Endothelial cell of umbilical vein (primary cell): Measurements from ENCODE around the gene RAB19. TPM values are rescaled to one million over a fixed set of nuclear protein-coding genes. Genes with fewer than 3 reads are reported as not detected.

Experiments
- BruUV-seq: library from RNA; stranded (reverse); fragments of 400-500 nt; replicated peaks from 2 replicates; lab custom pipeline; 2021; lab: Mats Ljungman, UMichigan
- CTCF ChIA-PET: fragments of 300-600, 350-600 bp; sonication (Branson Sonifier 250); formaldehyde crosslinking; loops from one replicate; lab custom pipeline; 2021; ENCODE audit warnings: antibody characterized with exemption, inconsistent platforms; lab: Charles Lee
- POLR2A ChIA-PET: fragments of 300-600, 350-600 bp; sonication (Branson Sonifier 250); formaldehyde crosslinking; loops from one replicate; lab custom pipeline; 2021; ENCODE audit warnings: antibody characterized with exemption, inconsistent platforms; lab: Charles Lee
- DNase-seq: peaks from one replicate; pipeline ENCODE4 v3.0.0-alpha.2; 2011; ENCODE audit warnings: low read depth, low spot score
- FAIRE-seq: peaks from 2 replicates; lab custom pipeline; 2011; peaks lifted over from hg19 to GRCh38; lab: Jason Lieb, UNC
- H2AFZ ChIP-seq: 2 replicates; pipeline ENCODE4 v1.6.0; 2012; ENCODE audit warnings: low read depth, low read length, control low read depth, inconsistent platforms
- H3K27ac ChIP-seq: 2 replicates; pipeline ENCODE4 v1.5.1; 2011; ENCODE audit warnings: low read depth, mild to moderate bottlenecking, control low read depth, low read length, moderate library complexity; ENCODE audit not compliant: insufficient read depth
- H3K27me3 ChIP-seq, 2 experiments: 2 replicates each; pipeline versions ENCODE4 v1.6.0 to v1.6.1; 2011; ENCODE audit warnings: low read length in 2 of 2, mixed read lengths in 1 of 2; ENCODE audit not compliant: control insufficient read depth in 2 of 2, insufficient read depth in 2 of 2
- H3K36me3 ChIP-seq, 2 experiments: 2 replicates in 1 of 2; 3 replicates in 1 of 2; pipeline ENCODE4 v1.5.1; 2011; ENCODE audit warnings: low read length in 2 of 2, mild to moderate bottlenecking in 1 of 2, moderate library complexity in 1 of 2; ENCODE audit not compliant: control insufficient read depth in 2 of 2, insufficient read depth in 2 of 2; ENCODE audit errors: extremely low read depth in 1 of 2
- H3K4me1 ChIP-seq: 3 replicates; pipeline ENCODE4 v1.5.1; 2011; ENCODE audit warnings: mild to moderate bottlenecking, low read length; ENCODE audit not compliant: control insufficient read depth, insufficient read depth; ENCODE audit errors: extremely low read depth
- H3K4me2 ChIP-seq: 2 replicates; pipeline ENCODE4 v1.6.1; 2011; ENCODE audit warnings: low read length, control low read depth, mixed read lengths; ENCODE audit not compliant: insufficient read depth
- H3K4me3 ChIP-seq, 3 experiments: fragments of 200-600 bp in 1 of 3; sonication (generic), shearing (Covaris generic) in 1 of 3; replicated peaks in 1 of 3; 2 replicates each; pipeline ENCODE4 v1.5.1; 2011 to 2016; ENCODE audit warnings: control low read depth in 3 of 3, low read length in 3 of 3, mild to moderate bottlenecking in 2 of 3, inconsistent platforms in 1 of 3, low read depth in 1 of 3, moderate library complexity in 1 of 3; ENCODE audit not compliant: insufficient read depth in 1 of 3
- H3K79me2 ChIP-seq: 2 replicates; pipeline ENCODE4 v1.6.0; 2012; ENCODE audit warnings: low read length, inconsistent platforms; ENCODE audit not compliant: control insufficient read depth, insufficient read depth
- H3K9ac ChIP-seq: replicated peaks from 2 replicates; pipeline ENCODE3; 2011; ENCODE audit warnings: low read length, control low read depth; ENCODE audit not compliant: insufficient read depth; ENCODE audit errors: extremely low read depth
- H3K9me1 ChIP-seq: replicated peaks from 3 replicates; pipeline ENCODE4 v1.6.0; 2011; ENCODE audit warnings: mild to moderate bottlenecking, low read length; ENCODE audit not compliant: control insufficient read depth, insufficient read depth; ENCODE audit errors: extremely low read depth
- H3K9me3 ChIP-seq: replicated peaks from 2 replicates; pipeline ENCODE4 v1.5.1; 2012; ENCODE audit warnings: low read length, inconsistent platforms; ENCODE audit not compliant: control insufficient read depth, insufficient read depth
- H4K20me1 ChIP-seq: replicated peaks from 2 replicates; pipeline ENCODE3; 2011; ENCODE audit warnings: mild to moderate bottlenecking, low read length; ENCODE audit not compliant: control insufficient read depth, insufficient read depth; ENCODE audit errors: extremely low read depth
- CTCF ChIP-seq, 2 donors: IDR thresholded peaks; 1 replicate in 1 of 2; 2 replicates in 1 of 2; pipeline ENCODE4 v1.5.1; 2011; ENCODE audit warnings: low read length in 2 of 2, mild to moderate bottlenecking in 2 of 2, moderate library complexity in 2 of 2, control low read depth in 1 of 2, inconsistent platforms in 1 of 2, low read depth in 1 of 2; ENCODE audit not compliant: insufficient read depth in 1 of 2; ENCODE audit errors: extremely low read depth in 1 of 2
- EZH2 ChIP-seq: IDR thresholded peaks from 2 replicates; pipeline ENCODE4 v1.6.1; 2012; ENCODE audit warnings: borderline replicate concordance, low read depth, mild to moderate bottlenecking, moderate library complexity, low read length, inconsistent platforms; ENCODE audit not compliant: severe bottlenecking
- FOS ChIP-seq: IDR thresholded peaks from 2 replicates; pipeline ENCODE4 v1.6.1; 2011; ENCODE audit warnings: mild to moderate bottlenecking, low read length, moderate library complexity, borderline replicate concordance; ENCODE audit not compliant: insufficient read depth
- GATA2 ChIP-seq: IDR thresholded peaks from 2 replicates; pipeline ENCODE4 v1.7.0; 2011; ENCODE audit warnings: low read depth, mild to moderate bottlenecking, moderate library complexity, mixed read lengths, low read length; ENCODE audit not compliant: insufficient read length, insufficient read depth
- JUN ChIP-seq: IDR thresholded peaks from 2 replicates; pipeline ENCODE4 v1.6.1; 2011; ENCODE audit warnings: borderline replicate concordance, low read depth; ENCODE audit not compliant: insufficient read length, insufficient read depth
- MAX ChIP-seq: IDR thresholded peaks from 2 replicates; pipeline ENCODE4 v1.6.1; 2011; ENCODE audit not compliant: insufficient read depth, insufficient read length
- MYC ChIP-seq: IDR thresholded peaks from one replicate; pipeline ENCODE4 v1.6.1; 2011; ENCODE audit warnings: mild to moderate bottlenecking, low read depth, low read length
- POLR2A ChIP-seq: IDR thresholded peaks from 2 replicates; pipeline ENCODE4 v1.6.1; 2012; ENCODE audit warnings: low read depth, mild to moderate bottlenecking, control low read depth, low read length
- POLR2AphosphoS5 ChIP-seq: IDR thresholded peaks from 2 replicates; pipeline ENCODE4 v1.6.1; 2012; ENCODE audit warnings: low read depth, mild to moderate bottlenecking, control low read depth, low read length, moderate library complexity; ENCODE audit not compliant: insufficient read depth
- dilution Hi-C: fragments of 300-500 bp; cut with MboI; formaldehyde crosslinking; loops from one replicate; pipeline ENCODE4 v1.15.0; 2019; ENCODE audit warnings: low sequenced_read_pairs; ENCODE audit not compliant: extremely low pct_ligation_motif_present
- intact Hi-C: fragments of 100-400 bp; cut with micrococcal nuclease; formaldehyde crosslinking; loops from one replicate; pipeline ENCODE4 v1.10.0; 2022
- polyA plus RNA-seq, 4 experiments: library from polyadenylated mRNA; depleted of rRNA in 3 of 4; stranded (reverse) in 3 of 4; unstranded in 1 of 4; fragments of >200 nt; gene quantifications; 2 replicates each; pipeline versions ENCODE4 v1.2.1 to v1.2.3, GENCODE V29; 2011 to 2012; ENCODE audit warnings: missing spikeins in 1 of 4
- total RNA-seq: library from RNA; stranded (reverse); gene quantifications from 2 replicates; pipeline ENCODE4 v1.2.3, GENCODE V29; 2021

The RAB19 gene
- total and polyA plus RNA-seq, 2 donors (not counting 3 experiments of a cell fraction or from before 2014, with no cell fraction given), result not detected

GRCh38 chr7:140389445-140389844, 14.4 kb upstream of the RAB19 start:
- H4K20me1 ChIP-seq, result no peaks in the 10 kb centered on the region
- DNase-seq (no peak), FAIRE-seq (no peak)
- H3K4me2 ChIP-seq, result no peak overlapping the region
- TF ChIP-seq JUN (no peak), MYC (no peak), CTCF (IDR thresholded peaks at IDR 0.05; ENCODE audit: extremely low read depth in 1 of 2, insufficient read depth in 1 of 2, low read depth in 1 of 2, low read length in 2 of 2) (no peak), EZH2 (no peak), MAX (no peak), GATA2 (no peak), POLR2AphosphoS5 (no peak), FOS (no peak), POLR2A (no peak)
- no peaks in the 10 kb centered on the region for H3K9me1 ChIP-seq
- BruUV-seq, result no TSS peak
- H3K79me2 ChIP-seq, result peaks cover 61% of the 10 kb centered on the region
- H3K4me3 ChIP-seq, result no peak overlapping the region
- CTCF ChIA-PET, result no interaction called here
- H3K9me3 ChIP-seq, result no peaks in the 10 kb centered on the region
- H2AFZ ChIP-seq, result no peak overlapping the region
- H3K9ac ChIP-seq, result no peak overlapping the region
- no peaks in the 10 kb centered on the region for H3K36me3 ChIP-seq
- H3K27me3 ChIP-seq, result no peaks in the 10 kb centered on the region
- peaks cover 9% of the 10 kb centered on the region for H3K4me1 ChIP-seq
- POLR2A ChIA-PET, result no interaction called here
- no peak overlapping the region for H3K27ac ChIP-seq
- dilution Hi-C loops (no loop called here), intact Hi-C loops (no loop called here)
